Esophagus squamous epithelium (tissue), 5 donors: ENCODE measurements around the gene C5orf58. TPM values are rescaled to one million over a fixed set of nuclear protein-coding genes. Genes with fewer than 3 reads are reported as not detected.
"Not testable (repeated sequence)": the region's sequence is repeated elsewhere in the genome, so short reads cannot be mapped to it uniquely, and the experiment has no call there.

Experiments
- DNase-seq: peaks from one replicate; lab custom pipeline; 2025; lab: John Stamatoyannopoulos, UW
- H3K27ac ChIP-seq, 4 donors: fragments of 200-600 bp; sonication (generic); one replicate each; pipeline ENCODE4 v1.5.1; 2016 to 2019; ENCODE audit warnings: mild to moderate bottlenecking in 1 of 4
- H3K27me3 ChIP-seq, 4 donors: fragments of 200-600 bp; sonication (generic); 1 replicate in 3 of 4; 2 replicates in 1 of 4; pipeline versions ENCODE4 v1.5.1 to v1.6.0; 2017 to 2021; ENCODE audit warnings: antibody characterized with exemption in 1 of 4
- H3K36me3 ChIP-seq, 3 donors: fragments of 200-600 bp; sonication (generic); one replicate each; pipeline ENCODE4 v1.5.1; 2016 to 2019
- H3K4me1 ChIP-seq, 3 donors: fragments of 200-600 bp; sonication (generic); one replicate each; pipeline ENCODE4 v1.5.1; 2017 to 2019
- H3K4me3 ChIP-seq, 4 donors: fragments of 200-600 bp; sonication (generic); 1 replicate in 3 of 4; 2 replicates in 1 of 4; pipeline ENCODE4 v1.5.1; 2016 to 2019; ENCODE audit warnings: mild to moderate bottlenecking in 2 of 4, moderate library complexity in 1 of 4
- H3K9me3 ChIP-seq, 3 donors: fragments of 200-600 bp; sonication (generic); one replicate each; pipeline ENCODE4 v1.5.1; 2016 to 2019
- POLR2A ChIP-seq, 4 donors: fragments of 450-650 bp; IDR thresholded peaks; one replicate each; pipeline ENCODE4 v1.6.1; 2017; ENCODE audit warnings: antibody characterized with exemption in 4 of 4, mild to moderate bottlenecking in 4 of 4, moderate library complexity in 3 of 4
- WGBS, 2 donors: methylation state at CpG; one replicate each; pipeline ENCODE4 v1.1.5; 2018; 5-methylcytosine and 5-hydroxymethylcytosine counted together
- intact Hi-C: fragments of 100-400 bp; cut with DNase I; formaldehyde crosslinking; loops from one replicate; pipeline ENCODE4 v1.15.0; 2022
- total RNA-seq, 4 donors: library from RNA; depleted of rRNA; stranded (reverse); fragments of >200 nt; gene quantifications; one replicate each; pipeline ENCODE4 v1.1.0, GENCODE V29; 2016
- TF ChIP-seq, protein P1 (sequence below), 6 experiments: fragments of 450-650 bp in 4 of 6; fragments of 200-600 bp in 2 of 6; sonication (generic) in 2 of 6; IDR thresholded peaks; one replicate each; pipeline ENCODE4 v1.5.1; 2016 to 2019; ENCODE audit warnings: antibody characterized with exemption in 6 of 6, mild to moderate bottlenecking in 4 of 6, moderate library complexity in 4 of 6
- donor health status: DM: yes; HTN: yes; CAD: no.

Gene C5orf58
- total RNA-seq, 4 donors from 2014 or later, result not detected

DNA sequence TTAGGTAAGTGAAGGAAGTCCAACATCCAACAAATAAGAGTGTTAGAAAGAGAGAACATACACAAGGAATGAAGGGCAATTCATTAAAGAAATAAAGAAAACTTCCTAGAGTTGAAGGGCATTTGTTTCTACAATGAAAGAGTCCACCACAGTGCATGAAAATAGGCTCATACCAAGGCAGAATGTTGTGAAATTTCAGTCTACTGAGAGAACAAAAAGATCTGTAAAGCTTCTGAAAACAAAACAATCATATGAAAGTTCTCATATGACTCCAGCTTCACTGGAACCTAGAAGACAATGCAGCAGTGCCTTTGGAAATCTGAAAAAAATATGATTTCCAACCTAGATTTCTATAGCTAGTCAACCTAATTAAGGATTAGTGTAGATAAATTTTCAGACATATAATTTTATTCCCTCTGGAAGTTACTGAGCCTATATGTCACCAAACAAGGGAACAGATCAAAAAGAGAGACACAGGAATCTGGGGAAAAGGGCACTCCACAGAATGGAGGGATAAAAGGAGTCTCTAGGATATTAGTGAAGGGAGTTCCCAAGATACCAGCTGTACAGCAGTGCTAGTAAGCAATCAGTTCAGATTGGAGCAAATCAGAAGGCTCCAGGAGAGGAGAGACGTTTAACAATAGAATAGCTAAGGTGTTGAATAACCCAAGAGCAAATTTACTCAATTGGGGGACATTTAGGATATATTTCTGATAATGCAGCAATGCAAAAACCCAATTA lies 5.8 kb downstream of the C5orf58 start:
- Histone ChIP-seq H3K27ac (peak overlapping the region; percentile 48 to 70 (median 64)), H3K27me3 (no peaks in the 10 kb centered on the region), H3K4me3 (no peak overlapping the region), H3K9me3 (no peaks in the 10 kb centered on the region), H3K36me3 (no peaks in the 10 kb centered on the region), H3K4me1 (no peaks in the 10 kb centered on the region)
- DNase-seq, result no peak
- intact Hi-C loops, result no loop called here
- WGBS, 2 donors, result 22 to 52% methylated on average over 1 of the region's 1 CpG
- no peak for TF ChIP-seq POLR2A (IDR thresholded peaks at IDR 0.05)
- TF ChIP-seq, protein P1, sequence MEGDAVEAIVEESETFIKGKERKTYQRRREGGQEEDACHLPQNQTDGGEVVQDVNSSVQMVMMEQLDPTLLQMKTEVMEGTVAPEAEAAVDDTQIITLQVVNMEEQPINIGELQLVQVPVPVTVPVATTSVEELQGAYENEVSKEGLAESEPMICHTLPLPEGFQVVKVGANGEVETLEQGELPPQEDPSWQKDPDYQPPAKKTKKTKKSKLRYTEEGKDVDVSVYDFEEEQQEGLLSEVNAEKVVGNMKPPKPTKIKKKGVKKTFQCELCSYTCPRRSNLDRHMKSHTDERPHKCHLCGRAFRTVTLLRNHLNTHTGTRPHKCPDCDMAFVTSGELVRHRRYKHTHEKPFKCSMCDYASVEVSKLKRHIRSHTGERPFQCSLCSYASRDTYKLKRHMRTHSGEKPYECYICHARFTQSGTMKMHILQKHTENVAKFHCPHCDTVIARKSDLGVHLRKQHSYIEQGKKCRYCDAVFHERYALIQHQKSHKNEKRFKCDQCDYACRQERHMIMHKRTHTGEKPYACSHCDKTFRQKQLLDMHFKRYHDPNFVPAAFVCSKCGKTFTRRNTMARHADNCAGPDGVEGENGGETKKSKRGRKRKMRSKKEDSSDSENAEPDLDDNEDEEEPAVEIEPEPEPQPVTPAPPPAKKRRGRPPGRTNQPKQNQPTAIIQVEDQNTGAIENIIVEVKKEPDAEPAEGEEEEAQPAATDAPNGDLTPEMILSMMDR (IDR thresholded peaks at IDR 0.05), result no peak

DNA sequence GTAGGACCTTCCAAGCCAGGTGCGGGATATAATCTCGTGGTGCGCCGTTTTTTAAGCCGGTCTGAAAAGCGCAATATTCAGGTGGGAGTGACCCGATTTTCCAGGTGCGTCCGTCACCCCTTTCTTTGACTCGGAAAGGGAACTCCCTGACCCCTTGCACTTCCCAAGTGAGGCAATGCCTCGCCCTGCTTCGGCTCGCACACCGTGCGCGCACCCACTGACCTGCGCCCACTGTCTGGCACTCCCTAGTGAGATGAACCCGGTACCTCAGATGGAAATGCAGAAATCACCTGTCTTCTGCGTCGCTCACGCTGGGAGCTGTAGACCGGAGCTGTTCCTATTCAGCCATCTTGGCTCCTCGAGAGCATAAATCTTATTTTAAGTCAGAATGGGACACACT lies 12.7 kb downstream of the C5orf58 start:
- intact Hi-C loops, DNase-seq, H3K9me3 ChIP-seq, H3K27ac ChIP-seq, H3K4me3 ChIP-seq, H3K36me3 ChIP-seq, H3K27me3 ChIP-seq: not testable (repeated sequence)
- H3K4me1 ChIP-seq, result peaks cover 3 to 40% (median 13%) of the 10 kb centered on the region in 3 donors
- 93 to 95% methylated on average over 5 to 8 of the region's 23 CpGs for WGBS, 2 donors

DNA sequence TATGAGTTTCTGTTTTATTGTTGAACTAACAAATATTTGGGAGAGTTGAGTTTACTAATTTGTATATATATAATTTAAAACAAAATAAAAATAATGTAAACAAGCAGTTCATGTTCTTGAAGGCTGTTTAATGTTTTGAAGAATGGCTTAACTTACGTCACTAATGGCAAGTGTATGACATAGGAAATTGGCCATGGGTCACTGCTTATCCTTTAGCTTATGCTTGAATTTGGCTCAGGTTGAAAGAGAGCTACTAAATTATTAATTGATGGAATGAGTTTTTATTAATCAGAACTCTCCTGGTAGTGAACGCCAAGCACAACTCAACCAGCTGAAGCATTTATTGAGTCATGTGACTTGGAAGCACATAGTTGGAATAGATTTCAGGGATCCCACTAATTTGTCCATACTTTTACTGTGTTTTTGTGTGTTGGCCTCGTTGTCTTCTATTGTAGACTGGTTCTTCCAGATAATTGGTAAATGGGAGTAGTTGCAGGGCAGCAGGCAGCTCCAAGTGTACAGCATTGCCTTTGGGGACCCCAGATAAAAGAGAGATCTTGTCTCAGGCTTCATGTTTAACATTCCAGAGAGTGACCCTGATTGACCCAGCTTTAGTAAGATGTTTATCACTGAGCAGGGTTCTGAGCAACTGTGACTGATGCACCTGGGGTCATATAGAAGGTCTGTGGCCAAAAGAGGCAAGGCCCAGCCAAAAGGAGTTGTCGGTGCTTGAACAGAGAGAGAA lies 13.5 kb downstream of the C5orf58 start:
- H3K4me1 ChIP-seq, result peaks cover 3 to 48% (median 16%) of the 10 kb centered on the region in 3 donors
- TF ChIP-seq, protein P1 (IDR thresholded peaks at IDR 0.05), result no peak
- TF ChIP-seq POLR2A (IDR thresholded peaks at IDR 0.05), result no peak
- peaks cover 0 to 14% (median 0%) of the 10 kb centered on the region in 4 donors for H3K27me3 ChIP-seq
- peaks cover 0 to 4% (median 0%) of the 10 kb centered on the region in 3 donors for H3K36me3 ChIP-seq
- intact Hi-C loops, result no loop called here
- H3K9me3 ChIP-seq, result no peaks in the 10 kb centered on the region
- DNase-seq, result no peak
- no peak overlapping the region for H3K4me3 ChIP-seq
- H3K27ac ChIP-seq, result peak overlapping the region in 1 of 4 donors; percentile 16
- 60 to 82% methylated on average over 4 of the region's 4 CpGs for WGBS, 2 donors

DNA sequence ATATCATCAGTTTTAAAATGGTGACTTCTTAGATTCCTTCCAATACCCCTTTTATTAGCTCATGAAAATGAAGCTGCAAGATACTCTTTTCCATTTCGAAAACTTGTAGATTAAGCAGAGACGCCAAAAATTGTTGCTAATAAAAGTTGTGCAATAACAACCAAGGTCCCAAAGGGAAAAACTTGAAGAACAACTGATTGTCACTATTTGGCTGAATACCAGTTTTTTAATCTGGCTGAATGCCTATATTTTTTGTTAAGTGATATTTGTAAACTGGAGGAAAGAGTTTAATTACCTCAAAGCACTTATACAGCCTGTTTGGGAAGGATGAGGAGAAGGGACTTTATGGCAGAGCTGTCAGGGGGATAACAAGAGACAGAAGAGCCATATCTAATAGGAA lies 14.6 kb downstream of the C5orf58 start:
- Histone ChIP-seq H3K9me3 (no peaks in the 10 kb centered on the region), H3K27me3 (peaks cover 0 to 19% (median 0%) of the 10 kb centered on the region in 4 donors), H3K36me3 (peaks cover 0 to 4% (median 0%) of the 10 kb centered on the region in 3 donors), H3K4me1 (peaks cover 3 to 59% (median 18%) of the 10 kb centered on the region in 3 donors), H3K27ac (peak overlapping the region in 2 of 4 donors; percentile 9 to 16), H3K4me3 (no peak overlapping the region)
- DNase-seq, result no peak
- intact Hi-C loops, result no loop called here
- WGBS, 2 donors, result 43 to 58% methylated on average over 2 of the region's 2 CpGs
- no peak for TF ChIP-seq POLR2A (IDR thresholded peaks at IDR 0.05)
- TF ChIP-seq, protein P1 (IDR thresholded peaks at IDR 0.05), result no peak

DNA sequence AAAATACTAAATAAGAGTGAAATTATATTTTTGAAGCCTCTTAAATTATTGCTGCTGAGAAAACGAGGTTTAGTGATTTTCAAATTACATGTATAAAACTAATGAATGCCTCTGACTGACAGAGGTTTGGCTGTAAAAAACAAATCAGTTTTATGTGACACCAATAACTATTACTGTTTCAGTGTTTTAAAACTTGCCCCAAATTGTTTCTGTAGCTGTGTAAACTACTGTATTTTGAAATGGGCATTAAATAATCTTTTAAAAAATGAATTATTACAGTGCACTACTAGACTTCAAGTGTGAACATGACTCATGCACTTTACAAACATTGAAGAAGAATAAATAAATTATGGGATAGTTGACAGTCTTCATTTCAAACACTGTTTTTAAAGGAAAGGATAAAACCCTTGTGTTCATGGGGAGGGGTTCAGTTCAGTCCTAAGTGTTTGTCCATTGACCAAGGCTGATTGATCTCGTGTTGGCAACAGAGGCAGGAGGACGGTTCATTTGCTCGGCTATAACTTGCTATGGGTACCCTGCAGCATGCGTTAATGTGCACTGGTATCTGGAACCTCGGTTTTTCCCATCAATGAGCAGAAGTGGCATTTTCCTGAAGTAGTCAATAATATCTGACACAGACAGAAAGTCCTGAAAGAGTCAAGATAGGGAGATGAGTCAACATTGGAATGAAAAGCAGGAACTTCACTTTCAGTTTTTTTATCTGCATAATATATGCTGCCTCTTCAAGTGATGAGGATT lies 15.6 kb downstream of the C5orf58 start:
- H3K9me3 ChIP-seq, result no peaks in the 10 kb centered on the region
- intact Hi-C loops, result no loop called here
- no peak overlapping the region for H3K27ac ChIP-seq
- H3K27me3 ChIP-seq, result peaks cover 0 to 22% (median 0%) of the 10 kb centered on the region in 4 donors
- DNase-seq, result no peak
- TF ChIP-seq POLR2A (IDR thresholded peaks at IDR 0.05), result no peak
- TF ChIP-seq, protein P1 (IDR thresholded peaks at IDR 0.05), result no peak
- H3K4me3 ChIP-seq, result no peak overlapping the region
- peaks cover 3 to 66% (median 18%) of the 10 kb centered on the region in 3 donors for H3K4me1 ChIP-seq
- peaks cover 0 to 4% (median 0%) of the 10 kb centered on the region in 3 donors for H3K36me3 ChIP-seq
- WGBS, 2 donors, result 40 to 56% methylated on average over 6 of the region's 6 CpGs

DNA sequence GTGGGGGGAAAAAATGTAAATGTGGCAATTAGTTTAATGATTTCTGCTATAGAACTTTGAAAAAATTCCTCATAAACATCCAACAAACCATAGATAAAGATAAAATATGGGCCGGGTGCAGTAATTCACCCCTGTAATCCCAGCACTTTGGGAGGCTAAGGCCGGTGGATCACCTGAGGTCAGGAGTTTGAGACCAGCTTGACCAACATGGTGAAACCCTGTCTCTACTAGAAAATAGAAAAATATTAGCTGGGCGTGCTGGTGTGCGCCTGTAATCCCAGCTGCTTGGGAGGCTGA lies 16.1 kb downstream of the C5orf58 start:
- H3K36me3 ChIP-seq, DNase-seq, H3K9me3 ChIP-seq, H3K4me3 ChIP-seq, H3K27ac ChIP-seq, intact Hi-C loops: not testable (repeated sequence)
- Histone ChIP-seq H3K4me1 (peaks cover 3 to 71% (median 18%) of the 10 kb centered on the region in 3 donors), H3K27me3 (peaks cover 0 to 22% (median 0%) of the 10 kb centered on the region in 4 donors)
- WGBS, 2 donors, result 81 to 85% methylated on average over 4 of the region's 4 CpGs
